ENCODE measurements around the gene CLTC. TPM values are rescaled to one million over a fixed set of nuclear protein-coding genes. Genes with fewer than 3 reads are reported as not detected.

The CLTC gene
- polyA plus RNA-seq, 1 experiment: 441 TPM

DNA sequence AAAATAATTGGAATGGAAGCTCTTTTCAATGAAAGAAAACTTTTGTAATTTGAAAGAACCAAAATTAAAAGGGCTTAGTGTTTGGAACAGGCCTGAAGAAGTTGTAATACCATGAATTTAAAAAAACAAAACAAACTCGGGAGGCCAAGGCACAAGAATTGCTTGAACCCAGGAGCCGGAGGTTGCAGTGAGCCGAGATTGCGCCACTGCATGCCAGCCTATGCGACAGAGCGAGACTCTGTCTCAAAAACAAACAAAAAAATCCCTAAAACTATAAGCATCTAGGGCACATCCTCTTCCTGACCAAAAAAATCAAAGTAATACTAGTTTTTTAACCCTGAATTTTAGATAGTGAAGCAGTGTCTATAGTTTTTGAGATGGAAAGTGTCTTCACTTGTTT, 12.7 kb downstream of the CLTC start:
- Histone ChIP-seq H3K4me3 (ENCODE audit: low read depth, low read length) (no peak overlapping the region), H3K9me3 (ENCODE audit: control insufficient read depth, insufficient read depth, low read length) (no peaks in the 10 kb centered on the region; the same call in 1 of the 2 replicates), H3K27me3 (ENCODE audit: control insufficient read depth, insufficient read depth, low read length) (no peaks in the 10 kb centered on the region), H3K27ac (ENCODE audit: low read depth, low read length) (no peak overlapping the region)
- TF ChIP-seq CTCF (IDR thresholded peaks at IDR 0.05; ENCODE audit: low read depth, low read length): no peak
- ChIA-PET POLR2A (interaction anchor here (0.7 kb wide), 1 partner anchor 209 kb away, joined by 4 read pairs; no protein-coding TSS in a partner anchor), CTCF (interaction anchor here (0.6 kb wide), 1 partner anchor 27 kb away, joined by 3 read pairs; no protein-coding TSS in a partner anchor)
- no peak for DNase-seq (ENCODE audit: low read depth, low spot score)

- no peak for DNase-seq (ENCODE audit: low read depth, low spot score)
- no peak overlapping the region for H3K4me3 ChIP-seq (ENCODE audit: low read depth, low read length)
- CTCF ChIA-PET: interaction anchor here (0.6 kb wide), 1 partner anchor 448 kb away, joined by 3 read pairs; no protein-coding TSS in a partner anchor
- TF ChIP-seq CTCF (IDR thresholded peaks at IDR 0.05; ENCODE audit: low read depth, low read length): no peak
- POLR2A ChIA-PET: interaction anchor here (0.6 kb wide), 1 partner anchor 101 kb away, joined by 13 read pairs; no protein-coding TSS in a partner anchor
- no peaks in the 10 kb centered on the region; the same call in 1 of the 2 replicates for H3K9me3 ChIP-seq (ENCODE audit: control insufficient read depth, insufficient read depth, low read length)
- H3K27ac ChIP-seq (ENCODE audit: low read depth, low read length): no peak overlapping the region
- H3K27me3 ChIP-seq (ENCODE audit: control insufficient read depth, insufficient read depth, low read length): no peaks in the 10 kb centered on the region
These were observed 14.1 kb downstream of the CLTC start for GRCh38 chr17:59633658-59634359.

- ChIA-PET POLR2A (interaction anchor here (0.6 kb wide), 1 partner anchor 99 kb away, joined by 13 read pairs; no protein-coding TSS in a partner anchor), CTCF (no interaction called here)
- no peak for TF ChIP-seq CTCF (IDR thresholded peaks at IDR 0.05; ENCODE audit: low read depth, low read length)
- no peak overlapping the region for H3K4me3 ChIP-seq (ENCODE audit: low read depth, low read length)
- no peaks in the 10 kb centered on the region for H3K27me3 ChIP-seq (ENCODE audit: control insufficient read depth, insufficient read depth, low read length)
- no peak overlapping the region for H3K27ac ChIP-seq (ENCODE audit: low read depth, low read length)
- DNase-seq (ENCODE audit: low read depth, low spot score): no peak
- no peaks in the 10 kb centered on the region; the same call in 1 of the 2 replicates for H3K9me3 ChIP-seq (ENCODE audit: control insufficient read depth, insufficient read depth, low read length)
These were observed 15.2 kb downstream of the CLTC start for GRCh38 chr17:59634632-59635541.

GRCh38 chr17:59637611-59638310, 18.1 kb downstream of the CLTC start:
- POLR2A ChIA-PET: interaction anchor here (0.7 kb wide), 1 partner anchor 186 kb away, joined by 3 read pairs; no protein-coding TSS in a partner anchor
- no peak for TF ChIP-seq CTCF (IDR thresholded peaks at IDR 0.05; ENCODE audit: low read depth, low read length)
- CTCF ChIA-PET: no interaction called here
- no peak for DNase-seq (ENCODE audit: low read depth, low spot score)
- Histone ChIP-seq H3K4me3 (ENCODE audit: low read depth, low read length) (no peak overlapping the region), H3K9me3 (ENCODE audit: control insufficient read depth, insufficient read depth, low read length) (no peaks in the 10 kb centered on the region), H3K27me3 (ENCODE audit: control insufficient read depth, insufficient read depth, low read length) (no peaks in the 10 kb centered on the region), H3K27ac (ENCODE audit: low read depth, low read length) (no peak overlapping the region)

All from AG04450 (cell line).